Fibroblast of lung (primary cell): ENCODE measurements around the gene STX7.

Experiments
- EZH2 ChIP-seq: IDR thresholded peaks from 2 replicates; pipeline ENCODE4 v1.5.1; 2012; ENCODE audit warnings: low read length, control low read depth, mild to moderate bottlenecking; ENCODE audit errors: missing control alignments
- TF ChIP-seq, protein P1 (sequence below), 2 donors: IDR thresholded peaks in 1 of 2; conservative IDR thresholded peaks in 1 of 2; 1 replicate in 1 of 2; 2 replicates in 1 of 2; pipeline ENCODE4 v1.5.1; 2011 to 2012; ENCODE audit warnings: low read length in 2 of 2, control low read depth in 1 of 2, inconsistent platforms in 1 of 2, low read depth in 1 of 2, mild to moderate bottlenecking in 1 of 2

DNA sequence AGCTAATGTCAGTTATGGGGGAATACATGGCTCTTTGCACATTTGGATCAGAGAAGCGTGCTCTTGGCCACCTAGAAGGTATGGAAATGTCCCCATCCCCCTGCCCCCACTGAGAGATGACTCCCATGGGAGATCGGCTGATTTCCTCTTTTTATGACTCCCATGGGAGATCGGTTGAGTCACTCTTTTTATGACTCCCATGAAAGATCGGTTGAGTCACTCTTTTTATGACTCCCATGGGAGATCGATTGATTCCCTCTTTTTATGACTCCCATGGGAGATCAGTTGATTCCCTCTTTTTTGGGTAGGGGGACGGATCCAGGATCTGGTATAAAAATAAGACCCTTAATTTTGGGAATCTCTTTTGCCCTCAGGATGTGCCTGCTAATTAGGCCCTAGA is 14.9 kb upstream of the STX7 start:
- TF ChIP-seq, protein P1, sequence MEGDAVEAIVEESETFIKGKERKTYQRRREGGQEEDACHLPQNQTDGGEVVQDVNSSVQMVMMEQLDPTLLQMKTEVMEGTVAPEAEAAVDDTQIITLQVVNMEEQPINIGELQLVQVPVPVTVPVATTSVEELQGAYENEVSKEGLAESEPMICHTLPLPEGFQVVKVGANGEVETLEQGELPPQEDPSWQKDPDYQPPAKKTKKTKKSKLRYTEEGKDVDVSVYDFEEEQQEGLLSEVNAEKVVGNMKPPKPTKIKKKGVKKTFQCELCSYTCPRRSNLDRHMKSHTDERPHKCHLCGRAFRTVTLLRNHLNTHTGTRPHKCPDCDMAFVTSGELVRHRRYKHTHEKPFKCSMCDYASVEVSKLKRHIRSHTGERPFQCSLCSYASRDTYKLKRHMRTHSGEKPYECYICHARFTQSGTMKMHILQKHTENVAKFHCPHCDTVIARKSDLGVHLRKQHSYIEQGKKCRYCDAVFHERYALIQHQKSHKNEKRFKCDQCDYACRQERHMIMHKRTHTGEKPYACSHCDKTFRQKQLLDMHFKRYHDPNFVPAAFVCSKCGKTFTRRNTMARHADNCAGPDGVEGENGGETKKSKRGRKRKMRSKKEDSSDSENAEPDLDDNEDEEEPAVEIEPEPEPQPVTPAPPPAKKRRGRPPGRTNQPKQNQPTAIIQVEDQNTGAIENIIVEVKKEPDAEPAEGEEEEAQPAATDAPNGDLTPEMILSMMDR (conservative IDR thresholded peaks at IDR 0.05 in 1 of 2, IDR thresholded peaks at IDR 0.05 in 1 of 2; ENCODE audit: low read depth in 1 of 2, low read length in 2 of 2) = no peak
- TF ChIP-seq EZH2 = no peak
